ENCODE data around the gene PEX3. TPM values are rescaled to one million over a fixed set of nuclear protein-coding genes. Genes with fewer than 3 reads are reported as not detected.

Gene PEX3
- total and polyA plus RNA-seq, 10 of the 15 experiments (the other 5 are each of a cell fraction or from before 2014, with no cell fraction given), result 18.6 to 70.7 (median 38.6) TPM

- TF ChIP-seq NKRF (conservative IDR thresholded peaks at IDR 0.05) (peak; percentile 60), NFYA (IDR thresholded peaks at IDR 0.05; ENCODE audit: borderline replicate concordance, low read depth, low read length) (no peak), FOXM1 (IDR thresholded peaks at IDR 0.05; ENCODE audit: low read depth, low read length) (peak; percentile 79), ASH2L (IDR thresholded peaks at IDR 0.05; ENCODE audit: borderline replicate concordance, low read depth) (peak; percentile 91; the same call in 1 of the 2 replicates), TCF3 (IDR thresholded peaks at IDR 0.05; ENCODE audit: borderline replicate concordance, insufficient read depth, low read depth, low read length) (peak; percentile 79), NFXL1 (IDR thresholded peaks at IDR 0.05; ENCODE audit: borderline replicate concordance) (no peak), ZBED1 (IDR thresholded peaks at IDR 0.05; ENCODE audit: borderline replicate concordance) (0 out of 2 replicates have a peak, but pooled peaks have one; percentile 31), KDM1A (IDR thresholded peaks at IDR 0.05; ENCODE audit: borderline replicate concordance) (no peak), POLR2A (IDR thresholded peaks at IDR 0.05; ENCODE audit: low read depth, low read length) (peak; percentile 95), E4F1 (IDR thresholded peaks at IDR 0.05; ENCODE audit: borderline replicate concordance, partially characterized antibody) (peak; percentile 82), PML (IDR thresholded peaks at IDR 0.05; ENCODE audit: low read length) (peak; percentile 86; the same call in 1 of the 2 replicates), NR2C2 (IDR thresholded peaks at IDR 0.05; ENCODE audit: borderline replicate concordance, control insufficient read depth, insufficient read length, low read depth) (no peak), BCL11A (IDR thresholded peaks at IDR 0.05; ENCODE audit: low read depth, low read length) (peak; percentile 36; the same call in 1 of the 2 replicates), RELA (IDR thresholded peaks at IDR 0.05; ENCODE audit: borderline replicate concordance, partially characterized antibody) (peak; percentile 91), GABPA (IDR thresholded peaks at IDR 0.05; ENCODE audit: low read depth) (peak; percentile 94), MTA2 (IDR thresholded peaks at IDR 0.05; ENCODE audit: low read depth) (peak; percentile 11; the same call in 1 of the 2 replicates), NBN (IDR thresholded peaks at IDR 0.05) (peak; percentile 96), EP300 (IDR thresholded peaks at IDR 0.05; ENCODE audit: borderline replicate concordance in 1 of 2, control insufficient read depth in 1 of 2, low read depth in 2 of 2, low read length in 2 of 2) (no peak), RCOR1 (conservative IDR thresholded peaks at IDR 0.05; ENCODE audit: low read depth, low read length) (peak; percentile 95), RFX5 (IDR thresholded peaks at IDR 0.05; ENCODE audit: low read depth, low read length) (peak; percentile 71; the same call in 1 of the 2 replicates), DPF2 (IDR thresholded peaks at IDR 0.05) (peak; percentile 61), MEF2A (IDR thresholded peaks at IDR 0.05; ENCODE audit: insufficient read depth, low read depth, low read length) (peak; percentile 87), NFYB (IDR thresholded peaks at IDR 0.05; ENCODE audit: insufficient read depth, low read depth, low read length) (peak; percentile 71; the same call in 1 of the 2 replicates), CHD1 (IDR thresholded peaks at IDR 0.05; ENCODE audit: low read depth, low read length) (peak; percentile 48), NFIC (IDR thresholded peaks at IDR 0.05; ENCODE audit: low read depth, low read length) (peak; percentile 57; the same call in 1 of the 2 replicates), CBX5 (IDR thresholded peaks at IDR 0.05; ENCODE audit: low read depth) (peak; percentile 99; the same call in 1 of the 2 replicates), ZNF217 (IDR thresholded peaks at IDR 0.05) (no peak)
Measured at GRCh38 chr6:143450453-143451371, at the start of gene PEX3, which contains the start of gene ADAT2 (continued).
